GM23248 (cell line): Measurements from ENCODE around the gene CPNE6. TPM values are rescaled to one million over a fixed set of nuclear protein-coding genes. Genes with fewer than 3 reads are reported as not detected.

ENCODE experiments used
- DNase-seq: peaks from one replicate; pipeline ENCODE4 v3.0.0-alpha.2; 2015
- H2AFZ ChIP-seq: fragments of 200-600 bp; sonication (generic); 2 replicates; pipeline ENCODE4 v1.6.1; 2016; ENCODE audit warnings: antibody characterized with exemption
- H3F3A ChIP-seq: fragments of 200-600 bp; sonication (generic); 2 replicates; pipeline ENCODE4 v1.6.1; 2016; ENCODE audit warnings: mild to moderate bottlenecking, antibody characterized with exemption, mixed run types; ENCODE audit not compliant: insufficient read depth
- H3K27ac ChIP-seq: fragments of 200-600 bp; sonication (generic); 2 replicates; pipeline ENCODE4 v1.5.1; 2016; ENCODE audit warnings: mild to moderate bottlenecking
- H3K27me3 ChIP-seq: fragments of 200-600 bp; sonication (generic); replicated peaks from 2 replicates; pipeline ENCODE4 v1.6.1; 2016; ENCODE audit warnings: mild to moderate bottlenecking; ENCODE audit not compliant: insufficient read depth
- H3K36me3 ChIP-seq: fragments of 200-600 bp; sonication (generic); 2 replicates; pipeline ENCODE4 v1.6.1; 2016; ENCODE audit warnings: low read depth, mild to moderate bottlenecking
- H3K4me1 ChIP-seq: fragments of 200-600 bp; sonication (generic); 2 replicates; pipeline ENCODE4 v1.6.1; 2016; ENCODE audit warnings: mild to moderate bottlenecking; ENCODE audit not compliant: insufficient read depth
- H3K4me2 ChIP-seq: fragments of 200-600 bp; sonication (generic); one replicate; pipeline ENCODE4 v1.6.1; 2016; ENCODE audit warnings: mild to moderate bottlenecking; ENCODE audit not compliant: unreplicated experiment
- H3K4me3 ChIP-seq: fragments of 200-600 bp; sonication (generic); 2 replicates; pipeline ENCODE4 v1.5.1; 2016; ENCODE audit warnings: mild to moderate bottlenecking
- H3K79me2 ChIP-seq: fragments of 200-600 bp; sonication (generic); 2 replicates; pipeline ENCODE4 v1.6.1; 2016; ENCODE audit warnings: mild to moderate bottlenecking; ENCODE audit not compliant: insufficient read depth
- H3K9ac ChIP-seq: fragments of 200-600 bp; sonication (generic); 2 replicates; pipeline ENCODE4 v1.6.1; 2016; ENCODE audit warnings: mild to moderate bottlenecking
- H3K9me2 ChIP-seq: fragments of 200-600 bp; sonication (generic); 2 replicates; pipeline ENCODE4 v1.6.1; 2016; ENCODE audit warnings: mixed run types, mild to moderate bottlenecking, moderate library complexity; ENCODE audit not compliant: insufficient read depth
- H3K9me3 ChIP-seq: fragments of 200-600 bp; sonication (generic); one replicate; pipeline ENCODE4 v1.6.1; 2017; ENCODE audit warnings: low read depth
- H4K20me1 ChIP-seq: fragments of 200-600 bp; sonication (generic); 2 replicates; pipeline ENCODE4 v1.6.0; 2016; ENCODE audit not compliant: insufficient read depth
- EZH2 ChIP-seq: fragments of 200-600 bp; sonication (generic); IDR thresholded peaks from 2 replicates; pipeline ENCODE4 v1.6.1; 2018; ENCODE audit warnings: antibody characterized with exemption, mild to moderate bottlenecking; ENCODE audit not compliant: insufficient read depth, poor library complexity, severe bottlenecking
- EZH2phosphoT487 ChIP-seq: fragments of 200-600 bp; sonication (generic); IDR thresholded peaks from 2 replicates; pipeline ENCODE4 v1.6.1; 2018; ENCODE audit warnings: antibody characterized with exemption, moderate library complexity, mild to moderate bottlenecking, low read depth; ENCODE audit not compliant: insufficient read depth
- WGBS, 2 experiments: methylation state at CpG; one replicate each; pipeline ENCODE4 v1.1.6; 2015 to 2017; ENCODE audit warnings: low lambda C conversion rate in 2 of 2, low coverage in 1 of 2; ENCODE audit errors: missing lambda C conversion rate in 2 of 2; 5-methylcytosine and 5-hydroxymethylcytosine counted together
- in situ Hi-C: fragments of 300-500 bp; cut with MboI; formaldehyde crosslinking; loops from 2 replicates; pipeline ENCODE4 v1.15.0; 2020
- polyA plus RNA-seq: library from polyadenylated mRNA; unstranded; fragments of >200 nt; fragmentation: Nextera tagmentation; extraction: Ambion mirVana; gene quantifications from 2 replicates; pipeline ENCODE4 v1.2.1, GENCODE V29; 2016
- total RNA-seq: library from RNA; depleted of rRNA; stranded (reverse); fragments of >200 nt; shearing (Covaris generic); gene quantifications from 2 replicates; pipeline ENCODE4 v1.2.3, GENCODE V29; 2014

The CPNE6 gene
- total and polyA plus RNA-seq, 2 experiments from 2014 or later, result not detected

GRCh38 chr14:24093901-24094840 is 22.8 kb downstream of the CPNE6 start, which contains the start of gene PCK2:
PCK2 (plus strand) TSS chr14:24094311; CDS start chr14:24094406, 95 bp downstream.
- Histone ChIP-seq H3K79me2 (peaks cover 30% of the 10 kb centered on the region), H3K9me3 (no peaks in the 10 kb centered on the region), H4K20me1 (no peaks in the 10 kb centered on the region), H3K4me3 (peak within 1 kb of the TSS; percentile 94), H3K4me2 (peak within 1 kb of the TSS; percentile 90), H3F3A (peaks cover 12% of the 10 kb centered on the region), H3K9ac (peak within 1 kb of the TSS; percentile 91), H3K27ac (peak within 1 kb of the TSS; percentile 70), H3K36me3 (peaks cover 14% of the 10 kb centered on the region; the same call in 1 of the 2 replicates), H3K27me3 (no peaks in the 10 kb centered on the region), H2AFZ (peak within 1 kb of the TSS; percentile 75), H3K9me2 (no peaks in the 10 kb centered on the region), H3K4me1 (peaks cover 10% of the 10 kb centered on the region)
- WGBS, 2 experiments, result 1% methylated on average over 34 to 65 of the region's 68 CpGs
- TF ChIP-seq EZH2phosphoT487 (no peak), EZH2 (no peak)
- in situ Hi-C loops, result no loop called here
- peak; percentile 96 for DNase-seq

- DNase-seq, result no peak
- in situ Hi-C loops, result no loop called here
- TF ChIP-seq EZH2phosphoT487, result no peak
- no peak for TF ChIP-seq EZH2
- 2% methylated on average over 14 of the region's 14 CpGs for WGBS, 2 experiments
- H2AFZ ChIP-seq, result peak overlapping the region; percentile 75
- H3K9me2 ChIP-seq, result no peaks in the 10 kb centered on the region
- H3K4me3 ChIP-seq, result peak overlapping the region; percentile 94
- peaks cover 12% of the 10 kb centered on the region for H3F3A ChIP-seq
- H3K27me3 ChIP-seq, result no peaks in the 10 kb centered on the region
- peak overlapping the region; percentile 90 for H3K4me2 ChIP-seq
- peaks cover 30% of the 10 kb centered on the region for H3K79me2 ChIP-seq
- H3K9ac ChIP-seq, result peak overlapping the region; percentile 91
- H3K4me1 ChIP-seq, result peaks cover 10% of the 10 kb centered on the region
- H3K36me3 ChIP-seq, result peaks cover 15% of the 10 kb centered on the region; the same call in 1 of the 2 replicates
- peak overlapping the region; percentile 70 for H3K27ac ChIP-seq
- no peaks in the 10 kb centered on the region for H3K9me3 ChIP-seq
- no peaks in the 10 kb centered on the region for H4K20me1 ChIP-seq
Measured at GRCh38 chr14:24094841-24095270, 23.5 kb downstream of the CPNE6 start.

DNA sequence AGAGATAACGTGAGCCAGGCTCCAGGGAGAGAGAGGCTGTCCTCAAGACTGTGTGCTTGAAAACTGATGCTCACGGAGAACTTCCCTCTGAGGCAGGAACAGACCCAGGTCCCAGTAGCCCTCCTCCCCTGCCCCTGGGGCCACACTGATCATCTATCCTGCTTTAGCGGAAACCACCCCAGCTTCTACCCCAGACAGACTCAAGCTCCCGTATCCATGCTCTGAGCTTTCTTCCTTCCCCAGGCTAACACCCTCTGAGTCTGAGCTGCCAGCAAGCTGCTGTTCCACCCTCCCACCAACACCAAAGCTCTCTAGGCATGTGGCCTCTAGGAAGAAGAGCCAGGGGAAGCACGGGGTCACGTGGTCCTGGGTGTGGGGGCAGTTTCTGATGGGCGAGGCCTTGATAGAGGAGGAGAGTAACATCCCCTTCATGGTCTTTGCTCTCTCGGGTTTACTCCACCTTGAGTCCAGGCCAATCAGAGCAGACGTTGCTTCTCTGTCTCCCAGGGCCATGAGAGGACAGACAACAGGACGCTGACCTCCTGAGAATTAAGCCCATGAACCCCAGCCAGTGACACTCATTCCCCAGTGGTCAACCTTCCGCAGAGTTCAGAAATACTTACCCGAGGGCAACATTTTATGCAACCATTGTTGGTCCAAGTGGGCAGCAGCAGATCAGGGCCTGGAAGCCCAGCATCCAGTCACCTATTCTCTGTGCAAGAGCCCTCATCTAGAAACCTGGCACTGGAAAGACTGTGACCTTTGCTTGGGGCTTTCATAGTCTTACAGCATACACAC is 24.1 kb downstream of the CPNE6 start:
- peak overlapping the region; percentile 94 for H3K4me3 ChIP-seq
- peak overlapping the region; percentile 70; the same call in 1 of the 2 replicates for H3K27ac ChIP-seq
- 28 to 30% methylated on average over 12 of the region's 12 CpGs for WGBS, 2 experiments
- H4K20me1 ChIP-seq, result no peaks in the 10 kb centered on the region
- in situ Hi-C loops, result no loop called here
- H3K9ac ChIP-seq, result peak overlapping the region; percentile 91
- peak overlapping the region; percentile 75 for H2AFZ ChIP-seq
- H3K4me1 ChIP-seq, result peaks cover 10% of the 10 kb centered on the region
- peaks cover 12% of the 10 kb centered on the region for H3F3A ChIP-seq
- peaks cover 21% of the 10 kb centered on the region; the same call in 1 of the 2 replicates for H3K36me3 ChIP-seq
- H3K9me3 ChIP-seq, result no peaks in the 10 kb centered on the region
- peak overlapping the region; percentile 90 for H3K4me2 ChIP-seq
- no peaks in the 10 kb centered on the region for H3K9me2 ChIP-seq
- DNase-seq, result peak; percentile 77
- no peaks in the 10 kb centered on the region for H3K27me3 ChIP-seq
- peaks cover 30% of the 10 kb centered on the region for H3K79me2 ChIP-seq
- no peak for TF ChIP-seq EZH2phosphoT487
- TF ChIP-seq EZH2, result no peak

DNA sequence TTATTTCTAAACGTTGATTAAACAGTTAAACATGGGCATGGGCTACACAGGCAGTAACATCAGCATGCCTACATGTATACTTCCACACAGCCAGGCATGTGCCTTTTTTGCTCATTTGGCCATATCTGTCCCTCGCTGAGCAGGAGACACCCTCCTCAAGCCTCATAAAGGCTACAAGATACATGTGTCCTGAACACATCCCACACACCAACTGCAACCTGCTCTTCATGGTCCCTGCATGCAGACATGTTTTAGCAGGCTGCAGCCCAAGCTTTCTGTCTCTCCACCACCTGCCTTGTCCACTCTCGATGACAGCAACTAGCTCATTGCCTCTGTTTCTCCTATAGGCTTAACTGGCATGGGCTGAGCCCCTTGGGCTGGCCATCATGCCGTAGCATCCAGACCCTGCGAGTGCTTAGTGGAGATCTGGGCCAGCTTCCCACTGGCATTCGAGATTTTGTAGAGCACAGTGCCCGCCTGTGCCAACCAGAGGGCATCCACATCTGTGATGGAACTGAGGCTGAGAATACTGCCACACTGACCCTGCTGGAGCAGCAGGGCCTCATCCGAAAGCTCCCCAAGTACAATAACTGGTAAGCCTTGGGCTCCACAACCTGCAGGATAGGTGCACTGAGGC is 25.3 kb downstream of the CPNE6 start:
- 90 to 92% methylated on average over 8 of the region's 8 CpGs for WGBS, 2 experiments
- H3K9ac ChIP-seq, result no peak overlapping the region
- peaks cover 10% of the 10 kb centered on the region for H3K4me1 ChIP-seq
- H3K79me2 ChIP-seq, result peaks cover 30% of the 10 kb centered on the region
- no peak overlapping the region for H3K27ac ChIP-seq
- no peaks in the 10 kb centered on the region for H4K20me1 ChIP-seq
- no peaks in the 10 kb centered on the region for H3K27me3 ChIP-seq
- TF ChIP-seq EZH2 (no peak), EZH2phosphoT487 (no peak)
- no peak for DNase-seq
- H3K4me3 ChIP-seq, result no peak overlapping the region
- in situ Hi-C loops, result no loop called here
- peaks cover 31% of the 10 kb centered on the region; the same call in 1 of the 2 replicates for H3K36me3 ChIP-seq
- no peaks in the 10 kb centered on the region for H3K9me3 ChIP-seq
- peaks cover 12% of the 10 kb centered on the region for H3F3A ChIP-seq
- no peaks in the 10 kb centered on the region for H3K9me2 ChIP-seq
- no peak overlapping the region for H2AFZ ChIP-seq
- no peak overlapping the region for H3K4me2 ChIP-seq
